HepG2 (cell line): ENCODE measurements around the gene ATP7B. TPM values are rescaled to one million over a fixed set of nuclear protein-coding genes. Genes with fewer than 3 reads are reported as not detected.

Experiments used
- ATAC-seq: fragments of 200-7000 bp; cut with Tn5 transposase; 3 replicates; pipeline ENCODE4 v1.9.1; 2020; ENCODE audit warnings: mild to moderate bottlenecking, moderate library complexity
- BruUV-seq: library from RNA; stranded (reverse); fragments of 400-500 nt; replicated peaks from 2 replicates; lab custom pipeline; 2021; lab: Mats Ljungman, UMichigan
- CTCF ChIA-PET: fragments of 300-600 bp; formaldehyde crosslinking; extraction: SDS; loops from one replicate; lab custom pipeline; 2021; ENCODE audit warnings: low total read pairs, inconsistent platforms, low intra/inter-chr PET ratio; lab: Yijun Ruan, JAX
- POLR2A ChIA-PET: fragments of 350-600 bp; sonication (Branson Sonifier 250); formaldehyde crosslinking; loops from one replicate; lab custom pipeline; 2020; ENCODE audit warnings: antibody characterized with exemption, inconsistent platforms; lab: Yijun Ruan, JAX
- DNase-seq: peaks from one replicate; pipeline ENCODE4 v3.0.0-alpha.2; 2015; ENCODE audit warnings: low spot score
- FAIRE-seq: peaks from 3 replicates; lab custom pipeline; 2011; peaks lifted over from hg19 to GRCh38; lab: Jason Lieb, UNC
- H2AFZ ChIP-seq: one replicate; pipeline ENCODE4 v1.6.1; 2011; ENCODE audit warnings: low read length, inconsistent platforms
- H3K27ac ChIP-seq: fragments of 300-600 bp; 3 replicates; pipeline ENCODE4 v1.8.0; 2011; ENCODE audit warnings: mixed run types, mild to moderate bottlenecking, mixed read lengths, low read length, inconsistent platforms; ENCODE audit not compliant: insufficient read depth; ENCODE audit errors: extremely low read length
- H3K27me3 ChIP-seq, 2 experiments: fragments of 200-600 bp in 1 of 2; 2 replicates in 1 of 2; 3 replicates in 1 of 2; pipeline versions ENCODE4 v1.6.0 to v1.8.0; 2011; ENCODE audit warnings: low read length in 2 of 2, mild to moderate bottlenecking in 2 of 2, moderate library complexity in 2 of 2, inconsistent platforms in 1 of 2; ENCODE audit not compliant: insufficient read depth in 2 of 2, control insufficient read depth in 1 of 2
- H3K36me3 ChIP-seq, 2 experiments: fragments of 200-600 bp in 1 of 2; replicated peaks in 1 of 2; 2 replicates in 1 of 2; 3 replicates in 1 of 2; pipeline versions ENCODE4 v1.5.1 to v1.8.0; 2011; ENCODE audit warnings: low read length in 2 of 2, inconsistent platforms in 1 of 2; ENCODE audit not compliant: insufficient read depth in 2 of 2, control insufficient read depth in 1 of 2
- H3K4me1 ChIP-seq: 2 replicates; pipeline ENCODE4 v1.5.1; 2012; ENCODE audit warnings: low read length, inconsistent platforms; ENCODE audit not compliant: insufficient read depth
- H3K4me2 ChIP-seq: 2 replicates; pipeline ENCODE4 v1.6.0; 2011; ENCODE audit warnings: low read depth, low read length, inconsistent platforms
- H3K4me3 ChIP-seq, 3 experiments: fragments of 200-600 bp in 1 of 3; sonication (generic), shearing (Covaris generic) in 1 of 3; replicated peaks in 1 of 3; 2 replicates each; pipeline ENCODE4 v1.5.1; 2011 to 2016; ENCODE audit warnings: low read length in 3 of 3, inconsistent platforms in 2 of 3, low read depth in 2 of 3, mild to moderate bottlenecking in 2 of 3, control low read depth in 1 of 3, mixed read lengths in 1 of 3; ENCODE audit not compliant: insufficient read depth in 1 of 3
- H3K79me2 ChIP-seq: one replicate; pipeline ENCODE4 v1.6.1; 2011; ENCODE audit warnings: low read length, inconsistent platforms; ENCODE audit not compliant: insufficient read depth
- H3K9ac ChIP-seq: 2 replicates; pipeline ENCODE4 v1.6.0; 2011; ENCODE audit warnings: mild to moderate bottlenecking, low read depth, low read length, inconsistent platforms; ENCODE audit not compliant: insufficient read depth
- H3K9me3 ChIP-seq: 2 replicates; pipeline ENCODE4 v1.5.1; 2012; ENCODE audit warnings: mild to moderate bottlenecking, low read length
- H4K20me1 ChIP-seq: 2 replicates; pipeline ENCODE4 v1.6.0; 2011; ENCODE audit warnings: inconsistent platforms, mild to moderate bottlenecking, low read length, moderate library complexity; ENCODE audit not compliant: insufficient read depth
- CBX2 ChIP-seq, 2 experiments: fragments of 200-600 bp in 1 of 2; sonication (generic); formaldehyde crosslinking in 1 of 2; IDR thresholded peaks; 2 replicates each; pipeline versions ENCODE4 v1.7.0 to v1.8.1; 2018 to 2022; ENCODE audit warnings: low read depth in 2 of 2, low read length in 1 of 2, mild to moderate bottlenecking in 1 of 2, missing genetic modification reagents in 1 of 2
- CC2D1A ChIP-seq: sonication (generic); formaldehyde crosslinking; IDR thresholded peaks from 2 replicates; pipeline ENCODE4 v1.8.1; 2023; ENCODE audit warnings: mild to moderate bottlenecking, missing genetic modification reagents
- CERS6 ChIP-seq: sonication (generic); formaldehyde crosslinking; IDR thresholded peaks from 2 replicates; pipeline ENCODE4 v1.5.0; 2020; ENCODE audit warnings: missing genetic modification reagents
- MTERF4 ChIP-seq: sonication (generic); formaldehyde crosslinking; IDR thresholded peaks from 2 replicates; pipeline ENCODE4 v1.8.0; 2023; ENCODE audit warnings: mild to moderate bottlenecking, missing genetic modification reagents
- NFYB ChIP-seq: sonication (generic); formaldehyde crosslinking; IDR thresholded peaks from 2 replicates; pipeline ENCODE4 v1.4.0; 2020; ENCODE audit warnings: missing genetic modification reagents
- PCBP2 ChIP-seq: fragments of 200-400 bp; formaldehyde crosslinking; optimal IDR thresholded peaks from 2 replicates; pipeline ENCODE3; 2018; ENCODE audit warnings: low read length, low read depth; ENCODE audit not compliant: poor library complexity, severe bottlenecking
- SAFB2 ChIP-seq: sonication (generic); formaldehyde crosslinking; IDR thresholded peaks from 2 replicates; pipeline ENCODE4 v1.5.1; 2020; ENCODE audit warnings: missing genetic modification reagents, low read depth, mild to moderate bottlenecking, borderline replicate concordance
- SIN3A ChIP-seq: IDR thresholded peaks from 2 replicates; pipeline ENCODE4 v1.6.1; 2011; ENCODE audit warnings: low read depth, mild to moderate bottlenecking, control low read depth, low read length, borderline replicate concordance
- SKI ChIP-seq: fragments of 450-650 bp; IDR thresholded peaks from one replicate; pipeline ENCODE4 v1.6.1; 2018; ENCODE audit warnings: mild to moderate bottlenecking; ENCODE audit not compliant: partially characterized antibody
- TP53 ChIP-seq: sonication (generic); formaldehyde crosslinking; conservative IDR thresholded peaks from 2 replicates; pipeline ENCODE4 v1.4.0; 2020; ENCODE audit warnings: missing genetic modification reagents
- ZFP62 ChIP-seq: sonication (generic); formaldehyde crosslinking; IDR thresholded peaks from 2 replicates; pipeline ENCODE4 v1.4.0; 2020; ENCODE audit warnings: missing genetic modification reagents
- ZNF232 ChIP-seq: sonication (generic); formaldehyde crosslinking; IDR thresholded peaks from 2 replicates; pipeline ENCODE4 v1.4.0; 2020; ENCODE audit warnings: missing genetic modification reagents, borderline replicate concordance
- ZNF704 ChIP-seq: sonication (generic); formaldehyde crosslinking; IDR thresholded peaks from 2 replicates; pipeline ENCODE4 v1.8.1; 2023; ENCODE audit warnings: mild to moderate bottlenecking, inconsistent platforms, moderate library complexity, missing genetic modification reagents, borderline replicate concordance
- ZNF768 ChIP-seq: sonication (generic); formaldehyde crosslinking; IDR thresholded peaks from 2 replicates; pipeline ENCODE4 v1.4.0; 2020; ENCODE audit warnings: missing genetic modification reagents
- ZSCAN9 ChIP-seq: IDR thresholded peaks from 2 replicates; pipeline ENCODE4 v1.6.1; 2016; ENCODE audit warnings: borderline replicate concordance
- WGBS: methylation state at CpG from one replicate; pipeline ENCODE4 v1.1.6; 2017; ENCODE audit warnings: low lambda C conversion rate; 5-methylcytosine and 5-hydroxymethylcytosine counted together
- in situ Hi-C: cut with HindIII; loops from 2 replicates; pipeline ENCODE4 v1.10.0; 2017; ENCODE audit warnings: low pct_unique_long_range_greater_than_20kb; ENCODE audit not compliant: extremely low pct_ligation_motif_present
- intact Hi-C: fragments of 100-400 bp; cut with micrococcal nuclease; formaldehyde crosslinking; loops from one replicate; pipeline ENCODE4 v1.10.0; 2022; ENCODE audit not compliant: unreplicated experiment
- polyA plus RNA-seq, 8 experiments: library from polyadenylated mRNA; depleted of rRNA in 3 of 8; stranded (reverse) in 7 of 8; unstranded in 1 of 8; fragments of >200 nt; fragmentation: Illumina TruSeq in 4 of 8; extraction: Trizol in 4 of 8; gene quantifications; 2 replicates each; pipeline versions ENCODE4 v1.2.1 to v1.2.3, GENCODE V29; 2011 to 2016; ENCODE audit warnings: low read depth in 4 of 8, missing spikeins in 1 of 8, mixed read lengths in 1 of 8; ENCODE audit not compliant: insufficient read depth in 1 of 8
- total RNA-seq, 5 experiments: library from RNA; depleted of rRNA; stranded (reverse); fragments of >200 nt; fragmentation: Illumina TruSeq; extraction: Trizol; gene quantifications; 2 replicates each; pipeline ENCODE4 v1.2.3, GENCODE V29; 2016; ENCODE audit warnings: low read depth in 1 of 5

The ATP7B gene
- total and polyA plus RNA-seq, 2 of the 13 experiments (the other 11 are each of a cell fraction or from before 2014, with no cell fraction given) = 31.8 to 57.4 TPM

- TF ChIP-seq MTERF4 (CRISPR knock-in tag) = no peak
These were observed 98.6 kb downstream of the ATP7B start (continued) for GRCh38 chr13:51912511-51913225.

GRCh38 chr13:51912091-51912490 is 99.2 kb downstream of the ATP7B start:
- H3K27ac ChIP-seq = no peak overlapping the region
- intact Hi-C loops = no loop called here
- ATAC-seq = no peak
- no peak for FAIRE-seq
- no peak for TF ChIP-seq ZNF232 (CRISPR knock-in tag)
- no peak for TF ChIP-seq ZSCAN9 (CRISPR knock-in tag)
- no peak for TF ChIP-seq CC2D1A
- no peak for TF ChIP-seq SKI
- TF ChIP-seq ZFP62 = no peak
- no peak for TF ChIP-seq CBX2 (IDR thresholded peaks at IDR 0.05; ENCODE audit: low read depth, low read length)
- no peak for TF ChIP-seq CBX2 (CRISPR knock-in tag; IDR thresholded peaks at IDR 0.05; ENCODE audit: low read depth)
- TF ChIP-seq SAFB2 (CRISPR knock-in tag) = no peak
- TF ChIP-seq PCBP2 = no peak
- TF ChIP-seq TP53 (CRISPR knock-in tag) = no peak
- TF ChIP-seq NFYB (CRISPR knock-in tag) = no peak
- TF ChIP-seq CERS6 (CRISPR knock-in tag) = no peak
- no peak for TF ChIP-seq ZNF768 (CRISPR knock-in tag)
- no peak for TF ChIP-seq ZNF704 (CRISPR knock-in tag)
- no peak for TF ChIP-seq SIN3A
- TF ChIP-seq, all 625 proteins: peak for 0
- H4K20me1 ChIP-seq = no peaks in the 10 kb centered on the region
- no peak for DNase-seq
- 98% methylated on average over 10 of the region's 10 CpGs for WGBS
- no peaks in the 10 kb centered on the region for H3K79me2 ChIP-seq
- ChIA-PET CTCF (no interaction called here), POLR2A (no interaction called here)
- no peaks in the 10 kb centered on the region for H3K9me3 ChIP-seq
- in situ Hi-C loops = no loop called here
- H3K36me3 ChIP-seq = peaks cover 8 to 16% of the 10 kb centered on the region in 2 experiments; a peak in 4 of 5 replicates
- H3K27me3 ChIP-seq = no peaks in the 10 kb centered on the region
- H3K4me1 ChIP-seq = peaks cover 5% of the 10 kb centered on the region
- no peak overlapping the region for H3K4me3 ChIP-seq
- H3K9ac ChIP-seq = no peak overlapping the region
- no peak overlapping the region for H2AFZ ChIP-seq
- no TSS peak for BruUV-seq
- no peak overlapping the region for H3K4me2 ChIP-seq
